Thyroid gland (tissue), 4 donors: ENCODE results near the gene VPS26B.

ENCODE experiments used
- POLR2A ChIP-seq, 2 donors: fragments of 450-650 bp; IDR thresholded peaks; one replicate each; pipeline ENCODE4 v1.6.1; 2017; ENCODE audit warnings: antibody characterized with exemption in 2 of 2, mild to moderate bottlenecking in 2 of 2, moderate library complexity in 1 of 2
- TF ChIP-seq, protein P1 (sequence below), 6 experiments: fragments of 200-600 bp in 3 of 6; fragments of 450-650 bp in 3 of 6; sonication (generic) in 3 of 6; IDR thresholded peaks; one replicate each; pipeline ENCODE4 v1.5.1; 2016 to 2019; ENCODE audit warnings: antibody characterized with exemption in 6 of 6, mild to moderate bottlenecking in 2 of 6, inconsistent platforms in 1 of 6, moderate library complexity in 1 of 6

DNA sequence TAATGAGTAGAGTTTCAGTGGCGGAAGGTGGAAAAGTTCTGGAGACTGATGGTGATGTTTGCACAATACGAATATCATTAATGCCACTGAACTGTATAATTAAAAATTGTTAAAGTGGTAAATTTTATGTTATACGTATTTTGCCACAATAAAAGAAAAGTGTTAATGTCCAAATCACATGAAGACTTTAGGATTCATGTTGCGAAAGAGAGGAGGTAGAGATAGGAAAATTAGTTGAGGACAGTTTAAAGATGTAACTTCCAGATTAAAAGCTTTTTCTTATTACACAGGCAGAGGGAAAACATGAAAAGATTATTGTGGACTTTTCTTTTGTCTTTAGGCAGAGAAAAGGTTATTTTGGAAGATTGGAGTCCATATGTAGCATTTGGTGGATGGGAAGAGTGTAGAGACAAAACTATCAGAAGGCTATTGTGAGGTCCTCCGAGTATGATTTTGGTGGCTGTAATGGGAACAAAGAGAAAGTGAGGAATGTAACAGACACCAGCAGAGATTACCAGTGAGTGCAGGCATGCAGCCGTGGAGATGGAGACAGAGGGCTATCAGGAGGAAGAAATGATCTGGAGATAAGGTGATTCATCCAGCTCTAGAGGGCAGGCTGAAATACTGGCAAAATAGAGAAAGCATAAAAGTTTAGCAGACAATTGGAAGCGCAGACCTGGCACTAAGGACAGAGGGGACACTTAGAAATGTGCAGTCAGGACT is 12.5 kb downstream of the VPS26B start:
- TF ChIP-seq, protein P1, sequence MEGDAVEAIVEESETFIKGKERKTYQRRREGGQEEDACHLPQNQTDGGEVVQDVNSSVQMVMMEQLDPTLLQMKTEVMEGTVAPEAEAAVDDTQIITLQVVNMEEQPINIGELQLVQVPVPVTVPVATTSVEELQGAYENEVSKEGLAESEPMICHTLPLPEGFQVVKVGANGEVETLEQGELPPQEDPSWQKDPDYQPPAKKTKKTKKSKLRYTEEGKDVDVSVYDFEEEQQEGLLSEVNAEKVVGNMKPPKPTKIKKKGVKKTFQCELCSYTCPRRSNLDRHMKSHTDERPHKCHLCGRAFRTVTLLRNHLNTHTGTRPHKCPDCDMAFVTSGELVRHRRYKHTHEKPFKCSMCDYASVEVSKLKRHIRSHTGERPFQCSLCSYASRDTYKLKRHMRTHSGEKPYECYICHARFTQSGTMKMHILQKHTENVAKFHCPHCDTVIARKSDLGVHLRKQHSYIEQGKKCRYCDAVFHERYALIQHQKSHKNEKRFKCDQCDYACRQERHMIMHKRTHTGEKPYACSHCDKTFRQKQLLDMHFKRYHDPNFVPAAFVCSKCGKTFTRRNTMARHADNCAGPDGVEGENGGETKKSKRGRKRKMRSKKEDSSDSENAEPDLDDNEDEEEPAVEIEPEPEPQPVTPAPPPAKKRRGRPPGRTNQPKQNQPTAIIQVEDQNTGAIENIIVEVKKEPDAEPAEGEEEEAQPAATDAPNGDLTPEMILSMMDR (IDR thresholded peaks at IDR 0.05) = no peak
- TF ChIP-seq POLR2A (IDR thresholded peaks at IDR 0.05) = no peak
